ENCODE results near the gene TRIM41.

Gene TRIM41

DNA sequence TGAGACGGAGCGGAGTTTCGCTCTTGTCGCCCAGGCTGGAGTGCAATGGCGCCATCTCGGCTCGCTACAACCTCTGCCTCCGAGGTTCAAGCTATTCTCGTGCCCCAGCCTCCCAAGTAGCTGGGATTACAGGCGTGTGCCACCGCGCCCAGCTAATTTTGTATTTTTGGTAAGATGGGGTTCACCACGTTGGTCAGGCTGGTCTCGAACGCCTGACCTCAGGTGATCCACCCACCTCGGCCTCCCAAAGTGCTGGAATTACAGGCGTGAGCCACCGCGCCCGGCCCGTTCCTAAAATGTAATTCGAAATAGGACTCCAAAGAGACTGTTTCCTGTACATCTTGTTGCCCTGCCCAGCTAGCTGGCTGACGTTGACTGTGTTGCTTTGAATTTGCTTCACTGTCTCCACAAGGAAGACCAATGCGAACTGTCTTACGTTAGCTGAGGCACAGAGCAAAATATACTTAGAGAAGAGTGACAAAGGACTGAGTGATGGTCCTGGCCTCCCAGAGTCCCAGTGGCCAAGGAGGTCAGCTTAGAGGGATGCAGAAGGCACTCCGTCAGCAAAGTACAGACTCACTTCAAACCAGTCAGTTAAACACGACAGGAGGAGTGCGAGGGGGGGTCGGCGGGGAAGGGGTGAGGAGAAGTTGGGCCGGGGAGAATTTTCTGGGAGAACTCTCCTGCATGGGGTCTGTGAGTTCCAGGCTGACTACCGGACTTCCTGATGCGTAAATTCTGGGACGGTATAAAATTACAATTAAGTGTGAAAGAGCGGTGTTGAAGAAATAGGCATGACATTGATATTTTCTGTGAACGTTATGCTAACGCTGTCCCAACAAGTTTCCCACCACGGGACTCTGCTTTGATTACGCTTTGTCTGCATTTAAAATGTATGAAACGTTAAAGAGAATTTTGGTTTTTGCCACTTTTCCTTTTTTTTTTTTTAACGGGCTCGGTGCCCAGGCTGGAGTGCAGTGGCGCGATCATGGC, 6.8 kb upstream of the TRIM41 start (continued):
- TF ChIP-seq, protein P1, sequence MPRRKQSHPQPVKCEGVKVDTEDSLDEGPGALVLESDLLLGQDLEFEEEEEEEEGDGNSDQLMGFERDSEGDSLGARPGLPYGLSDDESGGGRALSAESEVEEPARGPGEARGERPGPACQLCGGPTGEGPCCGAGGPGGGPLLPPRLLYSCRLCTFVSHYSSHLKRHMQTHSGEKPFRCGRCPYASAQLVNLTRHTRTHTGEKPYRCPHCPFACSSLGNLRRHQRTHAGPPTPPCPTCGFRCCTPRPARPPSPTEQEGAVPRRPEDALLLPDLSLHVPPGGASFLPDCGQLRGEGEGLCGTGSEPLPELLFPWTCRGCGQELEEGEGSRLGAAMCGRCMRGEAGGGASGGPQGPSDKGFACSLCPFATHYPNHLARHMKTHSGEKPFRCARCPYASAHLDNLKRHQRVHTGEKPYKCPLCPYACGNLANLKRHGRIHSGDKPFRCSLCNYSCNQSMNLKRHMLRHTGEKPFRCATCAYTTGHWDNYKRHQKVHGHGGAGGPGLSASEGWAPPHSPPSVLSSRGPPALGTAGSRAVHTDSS (tag by site-specific recombination; IDR thresholded peaks at IDR 0.05), result no peak
- TF ChIP-seq ZNF19 (tag by site-specific recombination; IDR thresholded peaks at IDR 0.05; ENCODE audit: low read depth), result no peak
- no peak for TF ChIP-seq ZNF169 (tag by site-specific recombination; IDR thresholded peaks at IDR 0.05)
- TF ChIP-seq, protein P2, sequence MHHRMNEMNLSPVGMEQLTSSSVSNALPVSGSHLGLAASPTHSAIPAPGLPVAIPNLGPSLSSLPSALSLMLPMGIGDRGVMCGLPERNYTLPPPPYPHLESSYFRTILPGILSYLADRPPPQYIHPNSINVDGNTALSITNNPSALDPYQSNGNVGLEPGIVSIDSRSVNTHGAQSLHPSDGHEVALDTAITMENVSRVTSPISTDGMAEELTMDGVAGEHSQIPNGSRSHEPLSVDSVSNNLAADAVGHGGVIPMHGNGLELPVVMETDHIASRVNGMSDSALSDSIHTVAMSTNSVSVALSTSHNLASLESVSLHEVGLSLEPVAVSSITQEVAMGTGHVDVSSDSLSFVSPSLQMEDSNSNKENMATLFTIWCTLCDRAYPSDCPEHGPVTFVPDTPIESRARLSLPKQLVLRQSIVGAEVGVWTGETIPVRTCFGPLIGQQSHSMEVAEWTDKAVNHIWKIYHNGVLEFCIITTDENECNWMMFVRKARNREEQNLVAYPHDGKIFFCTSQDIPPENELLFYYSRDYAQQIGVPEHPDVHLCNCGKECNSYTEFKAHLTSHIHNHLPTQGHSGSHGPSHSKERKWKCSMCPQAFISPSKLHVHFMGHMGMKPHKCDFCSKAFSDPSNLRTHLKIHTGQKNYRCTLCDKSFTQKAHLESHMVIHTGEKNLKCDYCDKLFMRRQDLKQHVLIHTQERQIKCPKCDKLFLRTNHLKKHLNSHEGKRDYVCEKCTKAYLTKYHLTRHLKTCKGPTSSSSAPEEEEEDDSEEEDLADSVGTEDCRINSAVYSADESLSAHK (tag by site-specific recombination; IDR thresholded peaks at IDR 0.05), result peak; percentile 76
- TF ChIP-seq HOXD13 (CRISPR knock-in tag; IDR thresholded peaks at IDR 0.05; ENCODE audit: borderline replicate concordance), result no peak
- TF ChIP-seq YY2 (tag by site-specific recombination; IDR thresholded peaks at IDR 0.05), result no peak
- TF ChIP-seq ZSCAN30 (tag by site-specific recombination; IDR thresholded peaks at IDR 0.05), result peak; percentile 64; the same call in 1 of the 2 replicates
- TF ChIP-seq ZFP41 (tag by site-specific recombination; IDR thresholded peaks at IDR 0.05; ENCODE audit: borderline replicate concordance), result no peak
- TF ChIP-seq SP3 (tag by site-specific recombination; IDR thresholded peaks at IDR 0.05), result 0 out of 2 replicates have a peak, but pooled peaks have one; percentile 19
- no peak for TF ChIP-seq ZNF473 (tag by site-specific recombination; IDR thresholded peaks at IDR 0.05)
- no peak for TF ChIP-seq ZNF658 (tag by site-specific recombination; IDR thresholded peaks at IDR 0.05)
- TF ChIP-seq ZNF776 (tag by site-specific recombination; IDR thresholded peaks at IDR 0.05; ENCODE audit: borderline replicate concordance), result no peak
- peak; percentile 38; the same call in 1 of the 2 replicates for TF ChIP-seq ZBTB21 (tag by site-specific recombination; IDR thresholded peaks at IDR 0.05)
- TF ChIP-seq, protein P3, sequence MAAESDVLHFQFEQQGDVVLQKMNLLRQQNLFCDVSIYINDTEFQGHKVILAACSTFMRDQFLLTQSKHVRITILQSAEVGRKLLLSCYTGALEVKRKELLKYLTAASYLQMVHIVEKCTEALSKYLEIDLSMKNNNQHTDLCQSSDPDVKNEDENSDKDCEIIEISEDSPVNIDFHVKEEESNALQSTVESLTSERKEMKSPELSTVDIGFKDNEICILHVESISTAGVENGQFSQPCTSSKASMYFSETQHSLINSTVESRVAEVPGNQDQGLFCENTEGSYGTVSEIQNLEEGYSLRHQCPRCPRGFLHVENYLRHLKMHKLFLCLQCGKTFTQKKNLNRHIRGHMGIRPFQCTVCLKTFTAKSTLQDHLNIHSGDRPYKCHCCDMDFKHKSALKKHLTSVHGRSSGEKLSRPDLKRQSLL (tag by site-specific recombination; IDR thresholded peaks at IDR 0.05), result no peak
- TF ChIP-seq, protein P4, sequence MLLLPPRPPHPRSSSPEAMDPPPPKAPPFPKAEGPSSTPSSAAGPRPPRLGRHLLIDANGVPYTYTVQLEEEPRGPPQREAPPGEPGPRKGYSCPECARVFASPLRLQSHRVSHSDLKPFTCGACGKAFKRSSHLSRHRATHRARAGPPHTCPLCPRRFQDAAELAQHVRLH (tag by site-specific recombination; IDR thresholded peaks at IDR 0.05), result peak; percentile 99
- 0 out of 2 replicates have a peak, but pooled peaks have one; percentile 54 for TF ChIP-seq ZNF501 (tag by site-specific recombination; IDR thresholded peaks at IDR 0.05)
- no peak for TF ChIP-seq ZNF223 (tag by site-specific recombination; IDR thresholded peaks at IDR 0.05)
- peak; percentile 20; the same call in 1 of the 2 replicates for TF ChIP-seq ZNF324 (tag by site-specific recombination; IDR thresholded peaks at IDR 0.05)
- TF ChIP-seq ZNF132 (tag by site-specific recombination; IDR thresholded peaks at IDR 0.05; ENCODE audit: borderline replicate concordance), result no peak
- no peak; the same call in none of the 2 replicates for TF ChIP-seq SP2 (tag by site-specific recombination; IDR thresholded peaks at IDR 0.05)
- TF ChIP-seq ZNF544 (tag by site-specific recombination; IDR thresholded peaks at IDR 0.05), result no peak
- 0 out of 2 replicates have a peak, but pooled peaks have one; percentile 34 for TF ChIP-seq ZNF610 (tag by site-specific recombination; IDR thresholded peaks at IDR 0.05; ENCODE audit: borderline replicate concordance)
- TF ChIP-seq ZNF677 (tag by site-specific recombination; IDR thresholded peaks at IDR 0.05), result no peak
- no peak for TF ChIP-seq ZNF292 (tag by site-specific recombination; IDR thresholded peaks at IDR 0.05; ENCODE audit: borderline replicate concordance, low read depth)
- peak; percentile 51 for TF ChIP-seq ZNF335 (tag by site-specific recombination; conservative IDR thresholded peaks at IDR 0.05)
- TF ChIP-seq OSR2 (tag by site-specific recombination; IDR thresholded peaks at IDR 0.05), result 0 out of 2 replicates have a peak, but pooled peaks have one; percentile 11
- TF ChIP-seq, protein P5, sequence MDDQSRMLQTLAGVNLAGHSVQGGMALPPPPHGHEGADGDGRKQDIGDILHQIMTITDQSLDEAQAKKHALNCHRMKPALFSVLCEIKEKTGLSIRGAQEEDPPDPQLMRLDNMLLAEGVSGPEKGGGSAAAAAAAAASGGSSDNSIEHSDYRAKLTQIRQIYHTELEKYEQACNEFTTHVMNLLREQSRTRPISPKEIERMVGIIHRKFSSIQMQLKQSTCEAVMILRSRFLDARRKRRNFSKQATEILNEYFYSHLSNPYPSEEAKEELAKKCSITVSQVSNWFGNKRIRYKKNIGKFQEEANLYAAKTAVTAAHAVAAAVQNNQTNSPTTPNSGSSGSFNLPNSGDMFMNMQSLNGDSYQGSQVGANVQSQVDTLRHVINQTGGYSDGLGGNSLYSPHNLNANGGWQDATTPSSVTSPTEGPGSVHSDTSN (CRISPR knock-in tag; IDR thresholded peaks at IDR 0.05), result no peak
- TF ChIP-seq MYNN (tag by site-specific recombination; IDR thresholded peaks at IDR 0.05; ENCODE audit: borderline replicate concordance), result no peak
- peak; percentile 83 for TF ChIP-seq ZFHX2 (tag by site-specific recombination; conservative IDR thresholded peaks at IDR 0.05)
- no peak for TF ChIP-seq ZNF670 (tag by site-specific recombination; IDR thresholded peaks at IDR 0.05; ENCODE audit: low read depth)
- 0 out of 2 replicates have a peak, but pooled peaks have one; percentile 34 for TF ChIP-seq ZNF184 (tag by site-specific recombination; IDR thresholded peaks at IDR 0.05)
- TF ChIP-seq ZNF433 (tag by site-specific recombination; IDR thresholded peaks at IDR 0.05; ENCODE audit: low read depth), result no peak
